C4-2B (cell line): ENCODE data around the gene DLG2.

Experiments
- ZFX ChIP-seq: fragments of 450-650 bp; IDR thresholded peaks from 2 replicates; pipeline ENCODE4 v1.6.1; 2017
- TF ChIP-seq, protein P1 (sequence below): fragments of 450-650 bp; conservative IDR thresholded peaks from 2 replicates; pipeline ENCODE4 v1.5.1; 2017; ENCODE audit warnings: mild to moderate bottlenecking

DNA sequence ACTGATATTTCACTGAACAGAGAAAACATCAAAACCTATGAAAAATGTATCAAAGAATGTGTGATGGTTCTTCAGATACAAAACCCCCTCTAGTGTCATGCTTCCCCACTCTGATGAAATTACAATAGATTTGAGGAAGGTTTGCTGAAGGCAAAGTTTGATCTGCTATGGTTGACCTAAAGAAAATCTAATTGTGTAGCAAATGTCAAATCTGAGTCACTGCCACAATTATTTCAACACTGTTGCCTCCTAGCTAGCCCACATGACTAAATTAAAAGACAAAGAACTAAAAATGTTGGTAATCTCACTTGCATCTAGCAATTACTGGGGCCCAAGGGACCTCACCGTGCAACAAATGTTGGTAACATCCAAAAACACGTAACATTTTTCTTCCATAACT, 728.0 kb downstream of the DLG2 start:
- TF ChIP-seq, protein P1, sequence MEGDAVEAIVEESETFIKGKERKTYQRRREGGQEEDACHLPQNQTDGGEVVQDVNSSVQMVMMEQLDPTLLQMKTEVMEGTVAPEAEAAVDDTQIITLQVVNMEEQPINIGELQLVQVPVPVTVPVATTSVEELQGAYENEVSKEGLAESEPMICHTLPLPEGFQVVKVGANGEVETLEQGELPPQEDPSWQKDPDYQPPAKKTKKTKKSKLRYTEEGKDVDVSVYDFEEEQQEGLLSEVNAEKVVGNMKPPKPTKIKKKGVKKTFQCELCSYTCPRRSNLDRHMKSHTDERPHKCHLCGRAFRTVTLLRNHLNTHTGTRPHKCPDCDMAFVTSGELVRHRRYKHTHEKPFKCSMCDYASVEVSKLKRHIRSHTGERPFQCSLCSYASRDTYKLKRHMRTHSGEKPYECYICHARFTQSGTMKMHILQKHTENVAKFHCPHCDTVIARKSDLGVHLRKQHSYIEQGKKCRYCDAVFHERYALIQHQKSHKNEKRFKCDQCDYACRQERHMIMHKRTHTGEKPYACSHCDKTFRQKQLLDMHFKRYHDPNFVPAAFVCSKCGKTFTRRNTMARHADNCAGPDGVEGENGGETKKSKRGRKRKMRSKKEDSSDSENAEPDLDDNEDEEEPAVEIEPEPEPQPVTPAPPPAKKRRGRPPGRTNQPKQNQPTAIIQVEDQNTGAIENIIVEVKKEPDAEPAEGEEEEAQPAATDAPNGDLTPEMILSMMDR: no peak
- TF ChIP-seq ZFX: no peak
